Measurements from ENCODE around the gene LYSET. TPM values are rescaled to one million over a fixed set of nuclear protein-coding genes. Genes with fewer than 3 reads are reported as not detected.
"Not testable (repeated sequence)": the region's sequence is repeated elsewhere in the genome, so short reads cannot be mapped to it uniquely, and the experiment has no call there.

Gene LYSET
- total RNA-seq, 1 donor from 2014 or later = 31.1 TPM

GRCh38 chr14:93155667-93156066, 29.4 kb upstream of the LYSET start:
- Mint-ChIP-seq H3K36me3 (ENCODE audit: low read depth) (no peaks in the 10 kb centered on the region), H3K27me3 (ENCODE audit: low read depth) (no peaks in the 10 kb centered on the region), H3K27ac (ENCODE audit: unreplicated experiment) (no peak overlapping the region), H3K4me1 (peaks cover 8% of the 10 kb centered on the region), H3K9me3 (no peaks in the 10 kb centered on the region), H3K4me3 (no peak overlapping the region)
- no peak for TF ChIP-seq CTCF (conservative IDR thresholded peaks at IDR 0.05)
- DNase-seq (ENCODE audit: low read depth, low spot score) = no peak

- Mint-ChIP-seq H3K27me3 (ENCODE audit: low read depth) (no peaks in the 10 kb centered on the region), H3K27ac (ENCODE audit: unreplicated experiment) (no peak overlapping the region), H3K4me1 (peaks cover 3% of the 10 kb centered on the region), H3K4me3 (no peak overlapping the region), H3K9me3 (no peaks in the 10 kb centered on the region), H3K36me3 (ENCODE audit: low read depth) (no peaks in the 10 kb centered on the region)
- DNase-seq (ENCODE audit: low read depth, low spot score) = no peak
- TF ChIP-seq CTCF (conservative IDR thresholded peaks at IDR 0.05) = no peak
Measured at GRCh38 chr14:93156693-93157369, 28.3 kb upstream of the LYSET start.

- H3K27ac Mint-ChIP-seq (ENCODE audit: unreplicated experiment) = not testable (repeated sequence)
Measured at GRCh38 chr14:93158349-93158748, 26.8 kb upstream of the LYSET start.

GRCh38 chr14:93159625-93160352, 25.3 kb upstream of the LYSET start:
- not testable (repeated sequence) for H3K27ac Mint-ChIP-seq (ENCODE audit: unreplicated experiment); H3K9me3 Mint-ChIP-seq; H3K4me1 Mint-ChIP-seq; H3K4me3 Mint-ChIP-seq; H3K36me3 Mint-ChIP-seq (ENCODE audit: low read depth); H3K27me3 Mint-ChIP-seq (ENCODE audit: low read depth); DNase-seq (ENCODE audit: low read depth, low spot score)

More at GRCh38 chr14:93158349-93158748, 26.8 kb upstream of the LYSET start:
- not testable (repeated sequence) for H3K4me1 Mint-ChIP-seq; H3K4me3 Mint-ChIP-seq; DNase-seq (ENCODE audit: low read depth, low spot score); H3K9me3 Mint-ChIP-seq; H3K27me3 Mint-ChIP-seq (ENCODE audit: low read depth); H3K36me3 Mint-ChIP-seq (ENCODE audit: low read depth)

GRCh38 chr14:93160353-93160801, 24.7 kb upstream of the LYSET start:
- no peak for DNase-seq (ENCODE audit: low read depth, low spot score)
- peaks cover 8% of the 10 kb centered on the region for H3K4me1 Mint-ChIP-seq
- no peaks in the 10 kb centered on the region for H3K9me3 Mint-ChIP-seq
- peak; percentile 46 for TF ChIP-seq CTCF (conservative IDR thresholded peaks at IDR 0.05)
- H3K4me3 Mint-ChIP-seq = no peak overlapping the region
- H3K27ac Mint-ChIP-seq (ENCODE audit: unreplicated experiment) = no peak overlapping the region
- no peaks in the 10 kb centered on the region for H3K27me3 Mint-ChIP-seq (ENCODE audit: low read depth)
- no peaks in the 10 kb centered on the region for H3K36me3 Mint-ChIP-seq (ENCODE audit: low read depth)

- Mint-ChIP-seq H3K4me3 (no peak overlapping the region), H3K4me1 (peaks cover 10% of the 10 kb centered on the region), H3K36me3 (ENCODE audit: low read depth) (no peaks in the 10 kb centered on the region), H3K9me3 (no peaks in the 10 kb centered on the region), H3K27me3 (ENCODE audit: low read depth) (no peaks in the 10 kb centered on the region), H3K27ac (ENCODE audit: unreplicated experiment) (no peak overlapping the region)
- no peak for DNase-seq (ENCODE audit: low read depth, low spot score)
- no peak for TF ChIP-seq CTCF (conservative IDR thresholded peaks at IDR 0.05)
Measured at GRCh38 chr14:93161411-93161940, 23.6 kb upstream of the LYSET start.

Data from neural crest cell (in vitro differentiated cells).